Measurements from ENCODE around the gene ITIH4. TPM values are rescaled to one million over a fixed set of nuclear protein-coding genes. Genes with fewer than 3 reads are reported as not detected.

ITIH4 gene
- total RNA-seq, 1 experiment from 2014 or later: 1.5 TPM

DNA sequence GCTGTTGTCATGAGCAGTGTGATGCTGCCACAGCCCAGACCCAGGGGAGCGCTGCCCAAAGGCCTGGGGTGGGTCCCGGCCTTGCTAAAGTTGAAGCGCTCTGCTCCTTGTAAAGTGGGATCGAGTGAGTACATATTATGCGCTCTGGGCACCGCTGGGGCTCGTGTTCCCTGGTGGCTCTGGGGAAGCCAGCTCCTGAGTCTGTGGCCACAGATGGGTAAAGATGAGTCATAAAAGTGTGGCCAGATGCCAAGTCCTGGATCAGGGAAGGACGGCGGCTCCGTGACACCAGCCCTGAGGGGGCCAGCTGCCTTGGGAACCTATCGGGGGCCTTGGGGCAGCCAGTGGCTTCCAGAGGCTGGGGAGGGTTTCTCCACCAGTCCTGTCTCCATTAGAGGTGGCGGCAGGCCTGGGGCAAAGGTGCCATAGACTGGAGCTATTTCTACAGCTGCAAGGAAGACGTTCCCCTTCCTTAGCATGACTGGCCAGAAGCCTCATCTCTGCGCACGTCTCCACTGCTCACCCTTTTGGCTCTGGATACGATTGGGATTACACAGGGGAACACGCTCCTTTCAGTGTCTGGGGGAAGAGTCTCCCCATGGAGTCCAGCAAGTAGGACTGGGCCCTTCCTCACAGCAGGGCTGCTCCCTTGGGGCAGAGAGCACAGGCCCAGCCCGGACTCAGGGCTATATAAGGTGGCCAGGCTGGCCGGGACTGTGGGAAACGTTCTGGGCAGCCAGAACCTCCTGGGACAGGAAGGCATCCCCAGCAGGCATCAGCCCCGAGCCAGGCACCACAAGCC, 1.2 kb upstream of the ITIH4 start:
- CTCF ChIA-PET: no interaction called here

DNA sequence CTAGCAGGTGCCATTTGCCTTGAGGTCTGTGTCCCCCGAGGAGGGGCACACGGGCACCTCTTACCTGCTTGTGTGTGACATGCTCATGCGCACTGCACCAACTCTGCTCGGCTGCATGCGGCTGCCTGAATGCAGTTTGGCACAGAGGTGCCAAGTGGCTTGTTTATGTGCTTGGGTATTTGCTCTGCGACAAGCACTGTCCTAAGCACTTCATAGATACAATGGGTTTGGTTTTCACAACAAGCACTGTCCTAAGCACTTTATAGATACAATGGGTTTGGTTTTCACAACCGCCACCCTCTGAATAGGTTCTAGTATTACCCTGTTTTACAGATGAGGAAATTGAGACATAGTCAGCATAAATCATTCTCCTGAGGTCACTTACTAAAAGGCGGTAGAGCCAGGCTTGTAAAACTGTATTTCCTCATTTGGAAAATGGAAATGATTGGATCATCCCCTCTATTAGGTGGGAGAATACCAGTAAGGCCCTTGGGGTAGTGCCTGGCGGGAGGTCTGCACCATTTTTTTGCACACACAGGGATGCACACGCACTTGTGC, 487 bp downstream of the ITIH4 start:
- in situ Hi-C loops (cut with HindIII; ENCODE audit: low pct_unique_long_range_greater_than_20kb, low sequenced_read_pairs): no loop called here
- ATAC-seq (no peak), DNase-seq (ENCODE audit: low read depth, low spot score) (no peak)
- H3K27me3 ChIP-seq (ENCODE audit: control insufficient read depth, insufficient read depth, low read length): no peaks in the 10 kb centered on the region
- H3K4me3 ChIP-seq (ENCODE audit: low read depth in 2 of 2, low read length in 2 of 2): no peak overlapping the region
- no TSS peak for BruUV-seq (replicated peaks)
- TF ChIP-seq, protein P1, sequence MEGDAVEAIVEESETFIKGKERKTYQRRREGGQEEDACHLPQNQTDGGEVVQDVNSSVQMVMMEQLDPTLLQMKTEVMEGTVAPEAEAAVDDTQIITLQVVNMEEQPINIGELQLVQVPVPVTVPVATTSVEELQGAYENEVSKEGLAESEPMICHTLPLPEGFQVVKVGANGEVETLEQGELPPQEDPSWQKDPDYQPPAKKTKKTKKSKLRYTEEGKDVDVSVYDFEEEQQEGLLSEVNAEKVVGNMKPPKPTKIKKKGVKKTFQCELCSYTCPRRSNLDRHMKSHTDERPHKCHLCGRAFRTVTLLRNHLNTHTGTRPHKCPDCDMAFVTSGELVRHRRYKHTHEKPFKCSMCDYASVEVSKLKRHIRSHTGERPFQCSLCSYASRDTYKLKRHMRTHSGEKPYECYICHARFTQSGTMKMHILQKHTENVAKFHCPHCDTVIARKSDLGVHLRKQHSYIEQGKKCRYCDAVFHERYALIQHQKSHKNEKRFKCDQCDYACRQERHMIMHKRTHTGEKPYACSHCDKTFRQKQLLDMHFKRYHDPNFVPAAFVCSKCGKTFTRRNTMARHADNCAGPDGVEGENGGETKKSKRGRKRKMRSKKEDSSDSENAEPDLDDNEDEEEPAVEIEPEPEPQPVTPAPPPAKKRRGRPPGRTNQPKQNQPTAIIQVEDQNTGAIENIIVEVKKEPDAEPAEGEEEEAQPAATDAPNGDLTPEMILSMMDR (IDR thresholded peaks at IDR 0.05): no peak
- TF ChIP-seq, protein P2, sequence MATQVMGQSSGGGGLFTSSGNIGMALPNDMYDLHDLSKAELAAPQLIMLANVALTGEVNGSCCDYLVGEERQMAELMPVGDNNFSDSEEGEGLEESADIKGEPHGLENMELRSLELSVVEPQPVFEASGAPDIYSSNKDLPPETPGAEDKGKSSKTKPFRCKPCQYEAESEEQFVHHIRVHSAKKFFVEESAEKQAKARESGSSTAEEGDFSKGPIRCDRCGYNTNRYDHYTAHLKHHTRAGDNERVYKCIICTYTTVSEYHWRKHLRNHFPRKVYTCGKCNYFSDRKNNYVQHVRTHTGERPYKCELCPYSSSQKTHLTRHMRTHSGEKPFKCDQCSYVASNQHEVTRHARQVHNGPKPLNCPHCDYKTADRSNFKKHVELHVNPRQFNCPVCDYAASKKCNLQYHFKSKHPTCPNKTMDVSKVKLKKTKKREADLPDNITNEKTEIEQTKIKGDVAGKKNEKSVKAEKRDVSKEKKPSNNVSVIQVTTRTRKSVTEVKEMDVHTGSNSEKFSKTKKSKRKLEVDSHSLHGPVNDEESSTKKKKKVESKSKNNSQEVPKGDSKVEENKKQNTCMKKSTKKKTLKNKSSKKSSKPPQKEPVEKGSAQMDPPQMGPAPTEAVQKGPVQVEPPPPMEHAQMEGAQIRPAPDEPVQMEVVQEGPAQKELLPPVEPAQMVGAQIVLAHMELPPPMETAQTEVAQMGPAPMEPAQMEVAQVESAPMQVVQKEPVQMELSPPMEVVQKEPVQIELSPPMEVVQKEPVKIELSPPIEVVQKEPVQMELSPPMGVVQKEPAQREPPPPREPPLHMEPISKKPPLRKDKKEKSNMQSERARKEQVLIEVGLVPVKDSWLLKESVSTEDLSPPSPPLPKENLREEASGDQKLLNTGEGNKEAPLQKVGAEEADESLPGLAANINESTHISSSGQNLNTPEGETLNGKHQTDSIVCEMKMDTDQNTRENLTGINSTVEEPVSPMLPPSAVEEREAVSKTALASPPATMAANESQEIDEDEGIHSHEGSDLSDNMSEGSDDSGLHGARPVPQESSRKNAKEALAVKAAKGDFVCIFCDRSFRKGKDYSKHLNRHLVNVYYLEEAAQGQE (IDR thresholded peaks at IDR 0.05; ENCODE audit: insufficient read depth in 1 of 2, low read depth in 2 of 2, low read length in 1 of 2): no peak
- TF ChIP-seq POLR2AphosphoS5 (IDR thresholded peaks at IDR 0.05; ENCODE audit: low read depth, low read length) (no peak), TCF7L2 (IDR thresholded peaks at IDR 0.05; ENCODE audit: low read depth, low read length) (no peak), SIN3A (IDR thresholded peaks at IDR 0.05; ENCODE audit: borderline replicate concordance, insufficient read depth, low read depth, low read length) (no peak)
- ChIA-PET POLR2A (no interaction called here), CTCF (no interaction called here)
- no peaks in the 10 kb centered on the region for H3K9me3 ChIP-seq (ENCODE audit: control insufficient read depth, insufficient read depth, low read depth, low read length)
- intact Hi-C loops (cut with micrococcal nuclease; ENCODE audit: unreplicated experiment): loop anchor here (10.0 kb wide), 1 partner anchor 85 kb away; no protein-coding TSS in a partner anchor
- H3K4me1 ChIP-seq (ENCODE audit: control insufficient read depth, insufficient read depth, low read length): peaks cover 6% of the 10 kb centered on the region
- H3K36me3 ChIP-seq (ENCODE audit: control insufficient read depth, insufficient read depth, low read length): no peaks in the 10 kb centered on the region
- no peak overlapping the region for H3K27ac ChIP-seq (ENCODE audit: low read length)

More for the DNA sequence above, 1.2 kb upstream of the ITIH4 start:
- in situ Hi-C loops (cut with HindIII; ENCODE audit: low pct_unique_long_range_greater_than_20kb, low sequenced_read_pairs) (no loop called here), intact Hi-C loops (cut with micrococcal nuclease; ENCODE audit: unreplicated experiment) (no loop called here)
- Histone ChIP-seq H3K27me3 (ENCODE audit: control insufficient read depth, insufficient read depth, low read length) (no peaks in the 10 kb centered on the region), H3K4me1 (ENCODE audit: control insufficient read depth, insufficient read depth, low read length) (peaks cover 6% of the 10 kb centered on the region), H3K36me3 (ENCODE audit: control insufficient read depth, insufficient read depth, low read length) (no peaks in the 10 kb centered on the region), H3K9me3 (ENCODE audit: control insufficient read depth, insufficient read depth, low read depth, low read length) (no peaks in the 10 kb centered on the region), H3K27ac (ENCODE audit: low read length) (no peak overlapping the region), H3K4me3 (ENCODE audit: low read depth in 2 of 2, low read length in 2 of 2) (no peak overlapping the region)
- POLR2A ChIA-PET: no interaction called here
- TF ChIP-seq POLR2AphosphoS5 (IDR thresholded peaks at IDR 0.05; ENCODE audit: low read depth, low read length) (no peak), SIN3A (IDR thresholded peaks at IDR 0.05; ENCODE audit: borderline replicate concordance, insufficient read depth, low read depth, low read length) (no peak), TCF7L2 (IDR thresholded peaks at IDR 0.05; ENCODE audit: low read depth, low read length) (no peak)
- TF ChIP-seq, protein P2 (IDR thresholded peaks at IDR 0.05; ENCODE audit: insufficient read depth in 1 of 2, low read depth in 2 of 2, low read length in 1 of 2): no peak
- TF ChIP-seq, protein P1 (IDR thresholded peaks at IDR 0.05): no peak
- DNase-seq (ENCODE audit: low read depth, low spot score) (no peak), ATAC-seq (peak; percentile 76)
- no TSS peak for BruUV-seq (replicated peaks)
